Activated gamma-delta T cell treated with anti-CD3 and anti-CD28 coated beads, Interleukin-2, amount 50 U/mL, for 16 hours (primary cell): ENCODE results near the gene LHFPL6.

ENCODE experiments used
- DNase-seq: peaks from one replicate; pipeline ENCODE4 v3.0.0-alpha.2; 2020; ENCODE audit warnings: low read depth

Gene LHFPL6

GRCh38 chr13:39462428-39462827, 140.6 kb downstream of the LHFPL6 start:
- DNase-seq: no peak

GRCh38 chr13:39461685-39462266, 141.2 kb downstream of the LHFPL6 start:
- DNase-seq: no peak

GRCh38 chr13:39457274-39457673, 145.7 kb downstream of the LHFPL6 start:
- DNase-seq: no peak

GRCh38 chr13:39455521-39456175, 147.3 kb downstream of the LHFPL6 start:
- no peak for DNase-seq

GRCh38 chr13:39452834-39453233, 150.2 kb downstream of the LHFPL6 start:
- no peak for DNase-seq

GRCh38 chr13:39452417-39452816, 150.6 kb downstream of the LHFPL6 start:
- DNase-seq: no peak

- DNase-seq: no peak
Observed at GRCh38 chr13:39451860-39452301, 151.1 kb downstream of the LHFPL6 start.

GRCh38 chr13:39451301-39451700, 151.7 kb downstream of the LHFPL6 start:
- no peak for DNase-seq

- no peak for DNase-seq
Observed at GRCh38 chr13:39450176-39450575, 152.8 kb downstream of the LHFPL6 start.

- DNase-seq: no peak
Observed at GRCh38 chr13:39448834-39449233, 154.2 kb downstream of the LHFPL6 start.

GRCh38 chr13:39446865-39447264, 156.1 kb downstream of the LHFPL6 start:
- no peak for DNase-seq

- no peak for DNase-seq
Observed at GRCh38 chr13:39444866-39445265, 158.1 kb downstream of the LHFPL6 start.

GRCh38 chr13:39433651-39434050, 169.3 kb downstream of the LHFPL6 start:
- no peak for DNase-seq

GRCh38 chr13:39432196-39432595, 170.8 kb downstream of the LHFPL6 start:
- no peak for DNase-seq

- no peak for DNase-seq
Observed at GRCh38 chr13:39422845-39423565, 180.0 kb downstream of the LHFPL6 start.

GRCh38 chr13:39419876-39420275, 183.1 kb downstream of the LHFPL6 start:
- DNase-seq: no peak

GRCh38 chr13:39419068-39419467, 183.9 kb downstream of the LHFPL6 start:
- DNase-seq: no peak

GRCh38 chr13:39418424-39418823, 184.6 kb downstream of the LHFPL6 start:
- DNase-seq: no peak

- no peak for DNase-seq
Observed at GRCh38 chr13:39417643-39418042, 185.3 kb downstream of the LHFPL6 start.

- DNase-seq: no peak
Observed at GRCh38 chr13:39417131-39417530, 185.9 kb downstream of the LHFPL6 start.

- DNase-seq: no peak
Observed at GRCh38 chr13:39415008-39415802, 187.8 kb downstream of the LHFPL6 start.

- DNase-seq: no peak
Observed at GRCh38 chr13:39414339-39414738, 188.7 kb downstream of the LHFPL6 start.

GRCh38 chr13:39411511-39411910, 191.5 kb downstream of the LHFPL6 start:
- DNase-seq: no peak
